Effector memory CD8-positive, alpha-beta T cell (primary cell): ENCODE measurements around the gene TRAF4.

ENCODE experiments used
- ATAC-seq: fragments of 150-1000 bp; cut with Tn5 transposase; replicated peaks from 2 replicates; pipeline ENCODE4 v1.10.0; 2021; ENCODE audit warnings: mild to moderate bottlenecking, moderate library complexity
- DNase-seq, 3 experiments: peaks; one replicate each; pipeline ENCODE4 v3.0.0; 2021
- H3K27ac Mint-ChIP-seq, 2 donors: one replicate each; pipeline ENCODE4 v1.8.0; 2022; ENCODE audit warnings: mild to moderate bottlenecking in 2 of 2, mixed read lengths in 2 of 2, moderate library complexity in 2 of 2
- H3K27me3 Mint-ChIP-seq, 2 donors: one replicate each; pipeline ENCODE4 v1.8.0; 2022; ENCODE audit warnings: mixed read lengths in 2 of 2
- H3K36me3 Mint-ChIP-seq: one replicate; pipeline ENCODE4 v1.8.0; 2022; ENCODE audit warnings: mild to moderate bottlenecking, moderate library complexity, mixed read lengths; ENCODE audit not compliant: insufficient read depth
- H3K4me1 Mint-ChIP-seq, 2 donors: one replicate each; pipeline ENCODE4 v1.8.0; 2022; ENCODE audit warnings: low read depth in 2 of 2, mixed read lengths in 2 of 2
- H3K4me3 Mint-ChIP-seq, 2 donors: one replicate each; pipeline ENCODE4 v1.8.0; 2022; ENCODE audit warnings: mild to moderate bottlenecking in 2 of 2, mixed read lengths in 2 of 2, moderate library complexity in 2 of 2
- H3K9me3 Mint-ChIP-seq, 2 donors: one replicate each; pipeline ENCODE4 v1.8.0; 2022; ENCODE audit warnings: mixed read lengths in 2 of 2

The TRAF4 gene

DNA sequence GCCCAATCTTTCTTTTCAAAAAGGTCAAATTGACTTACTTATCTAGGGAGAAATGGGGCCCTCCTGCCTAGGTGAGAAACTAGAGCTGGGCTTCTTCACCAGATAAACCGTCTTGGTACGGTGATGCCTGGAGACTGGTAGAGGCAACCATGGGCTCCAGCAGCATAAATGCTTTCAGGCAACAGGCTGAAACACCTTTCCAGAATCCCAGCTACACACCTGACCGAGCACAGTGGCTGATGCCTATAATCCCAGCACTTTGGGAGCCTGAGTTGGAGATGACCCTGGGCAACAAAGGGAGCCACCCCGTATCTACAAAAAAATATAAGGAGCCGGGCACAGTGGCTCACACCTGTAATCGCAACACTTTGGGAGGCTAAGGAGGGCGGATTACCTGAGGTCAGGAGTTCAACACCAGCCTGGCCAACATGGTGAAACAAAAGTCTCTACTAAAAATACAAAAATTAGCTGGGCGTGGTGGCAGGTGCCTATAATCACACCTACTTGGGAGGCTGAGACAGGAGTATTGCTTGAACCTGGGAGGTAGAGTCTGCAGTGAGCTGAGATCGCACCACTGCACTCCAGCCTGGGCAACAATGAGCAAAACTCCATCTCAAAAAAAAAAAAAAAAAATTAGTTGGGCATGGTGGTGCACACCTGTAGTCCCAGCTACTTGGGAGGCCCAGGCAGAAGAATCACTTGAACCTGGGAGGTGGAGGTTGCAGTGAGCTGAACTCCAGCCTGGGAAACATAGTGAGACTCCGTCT, 8.0 kb downstream of the TRAF4 start:
- no peak overlapping the region for H3K4me3 Mint-ChIP-seq
- no peak overlapping the region for H3K27ac Mint-ChIP-seq
- peaks cover 0 to 8% of the 10 kb centered on the region in 2 donors for H3K4me1 Mint-ChIP-seq
- H3K36me3 Mint-ChIP-seq: peaks cover 42% of the 10 kb centered on the region
- no peak for ATAC-seq
- H3K27me3 Mint-ChIP-seq: no peaks in the 10 kb centered on the region
- no peak for DNase-seq
- no peaks in the 10 kb centered on the region for H3K9me3 Mint-ChIP-seq

- DNase-seq (no peak), ATAC-seq (no peak)
- H3K4me3 Mint-ChIP-seq: no peak overlapping the region
- H3K36me3 Mint-ChIP-seq: peaks cover 32% of the 10 kb centered on the region
- no peaks in the 10 kb centered on the region for H3K9me3 Mint-ChIP-seq
- no peak overlapping the region for H3K27ac Mint-ChIP-seq
- H3K27me3 Mint-ChIP-seq: no peaks in the 10 kb centered on the region
- H3K4me1 Mint-ChIP-seq: no peaks in the 10 kb centered on the region
Observed at GRCh38 chr17:28755486-28755885, 11.7 kb downstream of the TRAF4 start.

GRCh38 chr17:28756049-28756804, 12.4 kb downstream of the TRAF4 start:
- DNase-seq: no peak
- H3K36me3 Mint-ChIP-seq: peaks cover 29% of the 10 kb centered on the region
- no peaks in the 10 kb centered on the region for H3K9me3 Mint-ChIP-seq
- H3K27me3 Mint-ChIP-seq: no peaks in the 10 kb centered on the region
- H3K4me3 Mint-ChIP-seq: no peak overlapping the region
- H3K4me1 Mint-ChIP-seq: no peaks in the 10 kb centered on the region
- no peak for ATAC-seq
- H3K27ac Mint-ChIP-seq: peak overlapping the region in 1 of 2 donors; percentile 32

DNA sequence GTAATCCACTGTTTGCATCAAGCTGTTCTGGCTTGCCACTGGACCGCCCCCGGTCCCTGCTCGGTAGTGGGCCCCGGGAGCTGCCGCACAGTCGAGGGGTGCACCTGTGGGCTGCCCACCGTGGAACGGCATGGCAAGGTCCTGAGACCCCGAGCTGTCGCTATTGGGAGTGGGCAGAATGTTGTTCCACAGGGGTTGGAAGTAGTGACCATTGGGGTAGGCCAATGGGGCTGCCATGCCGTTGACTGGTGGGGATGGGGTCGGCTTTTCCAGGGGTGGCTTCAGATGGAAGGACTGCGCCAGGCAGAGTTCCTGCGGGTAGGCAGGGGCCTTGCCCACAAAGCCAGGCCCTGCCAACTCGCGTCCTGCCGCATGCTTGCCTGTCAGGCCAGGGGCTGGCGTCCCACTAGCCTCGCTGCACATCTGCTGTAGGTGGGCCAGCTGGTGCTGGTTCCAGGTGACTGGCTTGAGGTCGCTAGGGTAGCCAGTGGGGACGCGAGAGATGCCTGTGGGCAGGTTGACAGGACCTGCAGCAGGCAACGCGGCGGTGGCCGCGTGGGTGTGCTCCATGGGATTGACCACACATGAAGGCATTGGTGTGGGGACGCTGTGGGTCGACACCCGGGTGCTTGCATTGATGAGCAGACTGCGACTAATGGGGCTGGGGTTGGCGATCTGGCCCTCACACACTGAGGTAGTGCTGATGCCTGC, 14.8 kb downstream of the TRAF4 start:
- ATAC-seq (no peak), DNase-seq (no peak)
- peaks cover 27% of the 10 kb centered on the region for H3K36me3 Mint-ChIP-seq
- H3K9me3 Mint-ChIP-seq: no peaks in the 10 kb centered on the region
- no peaks in the 10 kb centered on the region for H3K4me1 Mint-ChIP-seq
- H3K27me3 Mint-ChIP-seq: no peaks in the 10 kb centered on the region
- H3K27ac Mint-ChIP-seq: peak overlapping the region in 1 of 2 donors; percentile 78
- no peak overlapping the region for H3K4me3 Mint-ChIP-seq

GRCh38 chr17:28759256-28759865, 15.6 kb downstream of the TRAF4 start:
- ATAC-seq: no peak
- no peaks in the 10 kb centered on the region for H3K27me3 Mint-ChIP-seq
- H3K9me3 Mint-ChIP-seq: no peaks in the 10 kb centered on the region
- H3K27ac Mint-ChIP-seq: peak overlapping the region; percentile 56 to 78
- no peak overlapping the region for H3K4me3 Mint-ChIP-seq
- peaks cover 32% of the 10 kb centered on the region for H3K36me3 Mint-ChIP-seq
- DNase-seq: no peak
- peaks cover 0 to 3% of the 10 kb centered on the region in 2 donors for H3K4me1 Mint-ChIP-seq

DNA sequence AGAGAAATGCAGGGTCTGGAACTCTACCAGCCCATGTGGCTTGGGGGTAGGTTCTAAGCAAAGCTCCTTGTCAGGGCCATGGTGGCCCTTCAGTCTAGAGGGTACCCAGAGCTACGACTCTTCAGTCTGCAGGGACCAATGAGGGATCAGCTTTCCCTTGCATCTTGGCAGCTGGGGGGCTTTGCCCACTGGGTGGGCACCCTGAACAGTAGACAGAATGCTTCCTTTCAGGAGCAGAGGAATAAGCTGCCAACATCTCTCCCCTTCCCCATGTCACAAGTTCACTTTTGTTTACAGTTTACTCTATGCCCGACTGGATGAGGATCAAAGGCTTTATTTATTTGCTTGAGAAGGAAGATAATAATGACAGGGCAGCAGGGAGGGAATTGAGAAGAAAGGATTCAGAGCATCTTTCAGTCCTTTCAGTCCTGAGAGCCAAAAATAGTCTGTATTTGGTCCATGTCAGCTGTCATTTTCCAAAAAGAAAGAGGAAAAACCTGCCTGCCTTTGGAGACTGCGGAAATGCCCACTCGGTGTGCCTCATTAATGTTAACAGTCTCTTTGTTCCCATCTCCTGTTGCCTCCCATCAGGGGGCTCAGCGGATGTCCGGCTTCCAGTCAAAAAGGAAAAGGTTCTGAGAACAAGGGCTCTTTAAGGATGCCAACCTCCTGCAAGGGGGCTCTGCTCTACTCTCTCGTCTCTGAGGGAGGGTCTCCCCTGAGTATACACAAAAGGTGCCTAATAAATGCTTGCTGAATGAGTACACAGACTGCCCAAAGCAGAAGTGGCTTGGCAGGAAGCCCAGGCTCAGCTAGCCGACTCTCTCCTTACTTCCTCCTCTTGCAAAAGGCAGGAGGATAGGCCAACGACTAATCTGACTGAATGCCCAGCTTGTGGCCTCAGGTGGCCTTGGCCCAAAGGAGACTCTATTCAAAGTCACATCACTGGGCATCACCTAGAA, 17.1 kb downstream of the TRAF4 start:
- Mint-ChIP-seq H3K4me1 (peaks cover 0 to 3% of the 10 kb centered on the region in 2 donors), H3K9me3 (no peaks in the 10 kb centered on the region), H3K27ac (no peak overlapping the region), H3K4me3 (no peak overlapping the region), H3K27me3 (no peaks in the 10 kb centered on the region), H3K36me3 (peaks cover 25% of the 10 kb centered on the region)
- no peak for DNase-seq
- ATAC-seq: no peak

DNA sequence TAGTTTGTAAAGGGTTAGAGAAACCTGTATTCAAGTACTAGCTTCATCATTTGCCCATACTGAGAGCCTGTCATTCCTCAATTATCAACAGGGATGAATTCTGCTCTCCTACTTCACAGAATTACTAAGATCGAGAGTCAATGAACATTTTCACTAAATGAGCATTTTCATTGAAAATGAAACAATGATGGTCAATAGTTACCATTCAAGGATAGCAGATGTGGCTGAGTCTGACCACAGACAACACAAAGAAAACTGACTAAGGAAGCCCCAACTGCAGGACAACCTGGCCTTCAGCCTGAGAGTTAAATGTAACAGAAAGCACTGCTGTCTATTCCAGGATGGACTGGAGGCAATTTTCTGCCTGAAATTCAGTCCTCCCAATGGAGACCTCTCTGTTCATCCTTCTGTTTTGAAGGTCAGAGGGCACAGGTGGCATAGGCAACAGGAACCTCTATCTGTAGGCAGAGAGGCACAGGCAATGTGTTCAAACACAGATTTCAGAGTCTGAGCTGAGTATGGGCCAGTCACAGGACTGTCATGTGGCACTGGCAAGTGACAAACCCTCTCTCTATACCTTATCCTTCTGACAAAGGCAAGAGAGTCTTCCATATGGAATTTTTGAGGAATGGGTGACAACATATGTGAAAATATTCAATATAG, 19.5 kb downstream of the TRAF4 start:
- H3K4me3 Mint-ChIP-seq: no peak overlapping the region
- H3K27ac Mint-ChIP-seq: no peak overlapping the region
- H3K9me3 Mint-ChIP-seq: no peaks in the 10 kb centered on the region

GRCh38 chr17:28763804-28764266, 20.0 kb downstream of the TRAF4 start:
- peak; percentile 75 for ATAC-seq
- no peak overlapping the region for H3K27ac Mint-ChIP-seq
- H3K36me3 Mint-ChIP-seq: peaks cover 22% of the 10 kb centered on the region

More for the DNA sequence above, 19.5 kb downstream of the TRAF4 start:
- peaks cover 0 to 3% of the 10 kb centered on the region in 2 donors for H3K4me1 Mint-ChIP-seq
- H3K36me3 Mint-ChIP-seq: peaks cover 22% of the 10 kb centered on the region
- no peak for DNase-seq
- H3K27me3 Mint-ChIP-seq: no peaks in the 10 kb centered on the region
- no peak for ATAC-seq

GRCh38 chr17:28765038-28765437, 21.2 kb downstream of the TRAF4 start:
- no peak overlapping the region for H3K4me3 Mint-ChIP-seq
- H3K4me1 Mint-ChIP-seq: peaks cover 3 to 6% of the 10 kb centered on the region in 2 donors
- no peaks in the 10 kb centered on the region for H3K27me3 Mint-ChIP-seq
- no peak for DNase-seq
- no peak overlapping the region for H3K27ac Mint-ChIP-seq
- no peak for ATAC-seq
- no peaks in the 10 kb centered on the region for H3K9me3 Mint-ChIP-seq
- peaks cover 22% of the 10 kb centered on the region for H3K36me3 Mint-ChIP-seq

More at GRCh38 chr17:28763804-28764266, 20.0 kb downstream of the TRAF4 start:
- Mint-ChIP-seq H3K9me3 (no peaks in the 10 kb centered on the region), H3K4me1 (peaks cover 0 to 3% of the 10 kb centered on the region in 2 donors), H3K4me3 (no peak overlapping the region), H3K27me3 (no peaks in the 10 kb centered on the region)
- DNase-seq: peak; percentile 73 to 79 (median 76)

- DNase-seq (no peak), ATAC-seq (no peak)
- Mint-ChIP-seq H3K9me3 (no peaks in the 10 kb centered on the region), H3K4me3 (no peak overlapping the region), H3K27ac (peak overlapping the region in 1 of 2 donors; percentile 75), H3K4me1 (peaks cover 8 to 27% of the 10 kb centered on the region in 2 donors), H3K36me3 (peaks cover 26% of the 10 kb centered on the region), H3K27me3 (no peaks in the 10 kb centered on the region)
Observed at GRCh38 chr17:28773736-28774135, 29.9 kb downstream of the TRAF4 start.

GRCh38 chr17:28774206-28774605, 30.4 kb downstream of the TRAF4 start:
- DNase-seq (no peak), ATAC-seq (no peak)
- H3K9me3 Mint-ChIP-seq: no peaks in the 10 kb centered on the region
- H3K4me3 Mint-ChIP-seq: no peak overlapping the region
- peaks cover 13 to 32% of the 10 kb centered on the region in 2 donors for H3K4me1 Mint-ChIP-seq
- H3K27me3 Mint-ChIP-seq: no peaks in the 10 kb centered on the region
- H3K27ac Mint-ChIP-seq: peak overlapping the region in 1 of 2 donors; percentile 75
- H3K36me3 Mint-ChIP-seq: peaks cover 23% of the 10 kb centered on the region

- DNase-seq: no peak
- Mint-ChIP-seq H3K4me3 (no peak overlapping the region), H3K27me3 (no peaks in the 10 kb centered on the region), H3K4me1 (peaks cover 18 to 39% of the 10 kb centered on the region in 2 donors), H3K9me3 (no peaks in the 10 kb centered on the region), H3K27ac (peak overlapping the region; percentile 77 to 80), H3K36me3 (peaks cover 17% of the 10 kb centered on the region)
- ATAC-seq: no peak
Observed at GRCh38 chr17:28777178-28777577, 33.4 kb downstream of the TRAF4 start.
